H9 (cell line): Measurements from ENCODE around the gene RPUSD2. TPM values are rescaled to one million over a fixed set of nuclear protein-coding genes. Genes with fewer than 3 reads are reported as not detected.

Source experiments
- DNase-seq: peaks from one replicate; pipeline ENCODE4 v3.0.0-alpha.2; 2017
- H2AFZ ChIP-seq: one replicate; pipeline ENCODE4 v1.6.1; 2013; ENCODE audit warnings: mild to moderate bottlenecking, low read length, control low read depth, moderate library complexity
- H2AK5ac ChIP-seq: 2 replicates; pipeline ENCODE4 v1.6.1; 2013; ENCODE audit warnings: low read length, control low read depth, mixed read lengths; ENCODE audit not compliant: insufficient read length
- H2BK120ac ChIP-seq: one replicate; pipeline ENCODE4 v1.6.1; 2013; ENCODE audit warnings: low read depth, mild to moderate bottlenecking, low read length, control low read depth, inconsistent platforms; ENCODE audit not compliant: poor library complexity, severe bottlenecking
- H2BK12ac ChIP-seq: 2 replicates; pipeline ENCODE4 v1.6.1; 2013; ENCODE audit warnings: low read length, control low read depth, mixed read lengths, low read depth; ENCODE audit not compliant: insufficient read length
- H2BK15ac ChIP-seq: 2 replicates; pipeline ENCODE4 v1.6.1; 2013; ENCODE audit warnings: low read depth, low read length, control low read depth
- H2BK20ac ChIP-seq: one replicate; pipeline ENCODE4 v1.6.1; 2013; ENCODE audit warnings: low read depth, mild to moderate bottlenecking, low read length, control low read depth, inconsistent platforms; ENCODE audit not compliant: poor library complexity, severe bottlenecking
- H2BK5ac ChIP-seq: 2 replicates; pipeline ENCODE4 v1.6.1; 2013; ENCODE audit warnings: low read length, control low read depth, mixed read lengths; ENCODE audit not compliant: insufficient read length
- H3K14ac ChIP-seq: 2 replicates; pipeline ENCODE4 v1.6.1; 2013; ENCODE audit warnings: low read length, control low read depth; ENCODE audit not compliant: insufficient read depth
- H3K18ac ChIP-seq: 2 replicates; pipeline ENCODE4 v1.6.1; 2013; ENCODE audit warnings: low read depth, mild to moderate bottlenecking, mixed read lengths, low read length, control low read depth; ENCODE audit not compliant: insufficient read length
- H3K23ac ChIP-seq: 2 replicates; pipeline ENCODE4 v1.6.1; 2013; ENCODE audit warnings: low read length, control low read depth, mixed read lengths, low read depth; ENCODE audit not compliant: insufficient read length
- H3K23me2 ChIP-seq: 2 replicates; pipeline ENCODE4 v1.6.1; 2013; ENCODE audit warnings: low read depth, mild to moderate bottlenecking, mixed read lengths, low read length, control low read depth; ENCODE audit not compliant: insufficient read length, poor library complexity, severe bottlenecking
- H3K27ac ChIP-seq: 2 replicates; pipeline ENCODE4 v1.5.1; 2013; ENCODE audit warnings: low read length, control low read depth, mixed read lengths, low read depth; ENCODE audit not compliant: insufficient read length
- H3K27me3 ChIP-seq: 2 replicates; pipeline ENCODE4 v1.6.1; 2013; ENCODE audit warnings: low read length, control low read depth, inconsistent platforms; ENCODE audit not compliant: insufficient read depth
- H3K4ac ChIP-seq: 2 replicates; pipeline ENCODE4 v1.6.1; 2013; ENCODE audit warnings: low read depth, mild to moderate bottlenecking, control low read depth, inconsistent platforms, low read length, moderate library complexity
- H3K4me1 ChIP-seq: 2 replicates; pipeline ENCODE4 v1.6.1; 2013; ENCODE audit warnings: low read length, control low read depth, inconsistent platforms; ENCODE audit not compliant: insufficient read depth
- H3K4me2 ChIP-seq: 2 replicates; pipeline ENCODE4 v1.6.1; 2013; ENCODE audit warnings: low read length, control low read depth, mixed read lengths; ENCODE audit not compliant: insufficient read length, insufficient read depth
- H3K56ac ChIP-seq: 2 replicates; pipeline ENCODE4 v1.6.1; 2013; ENCODE audit warnings: low read depth, mild to moderate bottlenecking, mixed read lengths, low read length, control low read depth; ENCODE audit not compliant: insufficient read length
- H3K79me1 ChIP-seq: 2 replicates; pipeline ENCODE4 v1.6.1; 2013; ENCODE audit warnings: low read depth, mild to moderate bottlenecking, moderate library complexity, low read length, control low read depth, inconsistent platforms; ENCODE audit not compliant: insufficient read depth, poor library complexity, severe bottlenecking
- H3K79me2 ChIP-seq: 2 replicates; pipeline ENCODE4 v1.6.1; 2013; ENCODE audit warnings: low read length, control low read depth, inconsistent platforms; ENCODE audit not compliant: insufficient read depth
- H3K9ac ChIP-seq: 2 replicates; pipeline ENCODE4 v1.6.1; 2013; ENCODE audit warnings: low read length, control low read depth, mixed read lengths; ENCODE audit not compliant: insufficient read length; ENCODE audit errors: extremely low read depth
- H3K9me3 ChIP-seq: one replicate; pipeline ENCODE4 v1.6.1; 2013; ENCODE audit warnings: low read depth, low read length, inconsistent platforms; ENCODE audit not compliant: control insufficient read depth
- H3T11ph ChIP-seq: one replicate; pipeline ENCODE4 v1.6.1; 2013; ENCODE audit warnings: mild to moderate bottlenecking, low read length, control low read depth, inconsistent platforms
- H4K20me1 ChIP-seq: one replicate; pipeline ENCODE4 v1.6.1; 2013; ENCODE audit not compliant: control insufficient read depth, insufficient read length, insufficient read depth
- H4K5ac ChIP-seq: 2 replicates; pipeline ENCODE4 v1.6.1; 2013; ENCODE audit warnings: low read depth, mild to moderate bottlenecking, mixed read lengths, low read length, control low read depth; ENCODE audit not compliant: insufficient read length
- H4K8ac ChIP-seq: replicated peaks from 2 replicates; pipeline ENCODE4 v1.6.1; 2013; ENCODE audit warnings: low read length, control low read depth, mixed read lengths, low read depth; ENCODE audit not compliant: insufficient read length
- H4K91ac ChIP-seq: 2 replicates; pipeline ENCODE4 v1.6.1; 2013; ENCODE audit warnings: low read depth, mild to moderate bottlenecking, moderate library complexity, mixed read lengths, low read length, control low read depth; ENCODE audit not compliant: insufficient read length
- H3K27ac Mint-ChIP-seq, 3 experiments: 2 replicates in 2 of 3; 3 replicates in 1 of 3; pipeline ENCODE4 v1.8.0; 2020 to 2021; ENCODE audit warnings: mixed read lengths in 3 of 3, mild to moderate bottlenecking in 1 of 3, moderate library complexity in 1 of 3
- H3K27me3 Mint-ChIP-seq: 2 replicates; pipeline ENCODE4 v1.8.0; 2021; ENCODE audit warnings: low read depth, mild to moderate bottlenecking, moderate library complexity, mixed read lengths
- H3K36me3 Mint-ChIP-seq, 3 experiments: 2 replicates in 2 of 3; 3 replicates in 1 of 3; pipeline ENCODE4 v1.8.0; 2020 to 2021; ENCODE audit warnings: low read depth in 3 of 3, mixed read lengths in 3 of 3; ENCODE audit not compliant: insufficient read depth in 1 of 3
- H3K4me1 Mint-ChIP-seq, 2 experiments: 2 replicates each; pipeline ENCODE4 v1.8.0; 2020; ENCODE audit warnings: mixed read lengths in 2 of 2
- H3K4me3 Mint-ChIP-seq, 2 experiments: 2 replicates in 1 of 2; 3 replicates in 1 of 2; pipeline ENCODE4 v1.8.0; 2020 to 2021; ENCODE audit warnings: mild to moderate bottlenecking in 2 of 2, mixed read lengths in 2 of 2, moderate library complexity in 1 of 2
- H3K9me3 Mint-ChIP-seq, 2 experiments: 2 replicates in 1 of 2; 3 replicates in 1 of 2; pipeline ENCODE4 v1.8.0; 2020; ENCODE audit warnings: mild to moderate bottlenecking in 2 of 2, mixed read lengths in 2 of 2, moderate library complexity in 1 of 2
- WGBS: extraction: QIAGEN DNeasy Blood & Tissue Kit; methylation state at CpG from one replicate; pipeline ENCODE4 v1.1.7; 2013; ENCODE audit warnings: missing lambda C conversion rate, low lambda C conversion rate, mixed read lengths; ENCODE audit not compliant: insufficient read length; ENCODE audit errors: extremely low coverage; 5-methylcytosine and 5-hydroxymethylcytosine counted together
- total RNA-seq: library from RNA; stranded (reverse); gene quantifications from 2 replicates; pipeline ENCODE4 v1.2.1, GENCODE V29; 2021
- TF ChIP-seq, protein P1 (sequence below): fragments of 200-600 bp; sonication (generic); conservative IDR thresholded peaks from 3 replicates; pipeline ENCODE4 v1.8.0; 2021; ENCODE audit warnings: antibody characterized with exemption, mild to moderate bottlenecking

Gene RPUSD2
- total RNA-seq, 1 experiment from 2014 or later = 25.7 TPM

DNA sequence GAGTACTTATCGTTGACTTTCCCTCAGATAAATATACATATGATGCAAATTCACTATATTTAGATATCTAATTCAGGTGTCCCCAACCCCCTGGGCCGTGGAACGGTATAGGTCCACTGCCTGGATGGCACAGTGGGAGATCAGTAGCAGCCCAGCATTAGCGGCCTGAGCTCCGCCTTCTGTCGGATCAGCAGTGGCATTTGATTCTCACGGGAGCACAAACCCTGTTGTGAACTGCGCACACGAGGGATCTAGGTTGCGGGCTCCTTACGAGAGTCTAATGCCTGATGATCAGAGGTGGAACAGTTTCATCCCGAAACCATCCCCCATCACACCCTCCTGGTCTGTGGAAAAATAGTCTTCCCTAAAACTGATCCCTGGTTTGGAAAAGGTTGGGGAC is 31.9 kb downstream of the RPUSD2 start:
- H3K27me3 Mint-ChIP-seq = no peaks in the 10 kb centered on the region
- H3K4me3 Mint-ChIP-seq = no peak overlapping the region

More for the DNA sequence above, 31.9 kb downstream of the RPUSD2 start:
- Histone ChIP-seq H3K9me3 (no peaks in the 10 kb centered on the region), H4K8ac (no peak overlapping the region), H2AK5ac (no peak overlapping the region), H3K9ac (no peak overlapping the region), H2BK5ac (no peak overlapping the region), H2BK120ac (no peak overlapping the region), H2BK15ac (no peak overlapping the region), H3K4ac (no peak overlapping the region), H4K91ac (no peak overlapping the region), H2BK20ac (no peak overlapping the region), H4K5ac (no peak overlapping the region), H3K4me1 (no peaks in the 10 kb centered on the region), H3K23me2 (no peaks in the 10 kb centered on the region), H3K56ac (no peak overlapping the region), H2BK12ac (no peak overlapping the region), H3K79me1 (peaks cover 2% of the 10 kb centered on the region), H3K4me2 (no peak overlapping the region), H3K14ac (no peak overlapping the region), H3T11ph (no peak overlapping the region), H2AFZ (no peak overlapping the region), H3K27ac (no peak overlapping the region), H3K79me2 (no peaks in the 10 kb centered on the region), H3K27me3 (no peaks in the 10 kb centered on the region), H3K18ac (no peak overlapping the region), H3K23ac (no peak overlapping the region), H4K20me1 (no peaks in the 10 kb centered on the region)
- TF ChIP-seq, protein P1, sequence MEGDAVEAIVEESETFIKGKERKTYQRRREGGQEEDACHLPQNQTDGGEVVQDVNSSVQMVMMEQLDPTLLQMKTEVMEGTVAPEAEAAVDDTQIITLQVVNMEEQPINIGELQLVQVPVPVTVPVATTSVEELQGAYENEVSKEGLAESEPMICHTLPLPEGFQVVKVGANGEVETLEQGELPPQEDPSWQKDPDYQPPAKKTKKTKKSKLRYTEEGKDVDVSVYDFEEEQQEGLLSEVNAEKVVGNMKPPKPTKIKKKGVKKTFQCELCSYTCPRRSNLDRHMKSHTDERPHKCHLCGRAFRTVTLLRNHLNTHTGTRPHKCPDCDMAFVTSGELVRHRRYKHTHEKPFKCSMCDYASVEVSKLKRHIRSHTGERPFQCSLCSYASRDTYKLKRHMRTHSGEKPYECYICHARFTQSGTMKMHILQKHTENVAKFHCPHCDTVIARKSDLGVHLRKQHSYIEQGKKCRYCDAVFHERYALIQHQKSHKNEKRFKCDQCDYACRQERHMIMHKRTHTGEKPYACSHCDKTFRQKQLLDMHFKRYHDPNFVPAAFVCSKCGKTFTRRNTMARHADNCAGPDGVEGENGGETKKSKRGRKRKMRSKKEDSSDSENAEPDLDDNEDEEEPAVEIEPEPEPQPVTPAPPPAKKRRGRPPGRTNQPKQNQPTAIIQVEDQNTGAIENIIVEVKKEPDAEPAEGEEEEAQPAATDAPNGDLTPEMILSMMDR = no peak
- DNase-seq = no peak
- H3K9me3 Mint-ChIP-seq = no peaks in the 10 kb centered on the region
- no CpG with 5 or more reads among the region's 12 CpGs for WGBS
- H3K4me1 Mint-ChIP-seq = no peaks in the 10 kb centered on the region
- no peak overlapping the region for H3K27ac Mint-ChIP-seq
- H3K36me3 Mint-ChIP-seq = peaks cover 0 to 4% (median 0%) of the 10 kb centered on the region in 3 experiments; a peak in 2 of 7 replicates
